C4-2B (cell line): ENCODE results near the gene C9orf43.

Source experiments
- H3K27ac ChIP-seq: fragments of 450-650 bp; 2 replicates; pipeline ENCODE4 v1.5.1; 2017
- ZFX ChIP-seq: fragments of 450-650 bp; IDR thresholded peaks from 2 replicates; pipeline ENCODE4 v1.6.1; 2017
- TF ChIP-seq, protein P1 (sequence below): fragments of 450-650 bp; conservative IDR thresholded peaks from 2 replicates; pipeline ENCODE4 v1.5.1; 2017; ENCODE audit warnings: mild to moderate bottlenecking

C9orf43 gene

DNA sequence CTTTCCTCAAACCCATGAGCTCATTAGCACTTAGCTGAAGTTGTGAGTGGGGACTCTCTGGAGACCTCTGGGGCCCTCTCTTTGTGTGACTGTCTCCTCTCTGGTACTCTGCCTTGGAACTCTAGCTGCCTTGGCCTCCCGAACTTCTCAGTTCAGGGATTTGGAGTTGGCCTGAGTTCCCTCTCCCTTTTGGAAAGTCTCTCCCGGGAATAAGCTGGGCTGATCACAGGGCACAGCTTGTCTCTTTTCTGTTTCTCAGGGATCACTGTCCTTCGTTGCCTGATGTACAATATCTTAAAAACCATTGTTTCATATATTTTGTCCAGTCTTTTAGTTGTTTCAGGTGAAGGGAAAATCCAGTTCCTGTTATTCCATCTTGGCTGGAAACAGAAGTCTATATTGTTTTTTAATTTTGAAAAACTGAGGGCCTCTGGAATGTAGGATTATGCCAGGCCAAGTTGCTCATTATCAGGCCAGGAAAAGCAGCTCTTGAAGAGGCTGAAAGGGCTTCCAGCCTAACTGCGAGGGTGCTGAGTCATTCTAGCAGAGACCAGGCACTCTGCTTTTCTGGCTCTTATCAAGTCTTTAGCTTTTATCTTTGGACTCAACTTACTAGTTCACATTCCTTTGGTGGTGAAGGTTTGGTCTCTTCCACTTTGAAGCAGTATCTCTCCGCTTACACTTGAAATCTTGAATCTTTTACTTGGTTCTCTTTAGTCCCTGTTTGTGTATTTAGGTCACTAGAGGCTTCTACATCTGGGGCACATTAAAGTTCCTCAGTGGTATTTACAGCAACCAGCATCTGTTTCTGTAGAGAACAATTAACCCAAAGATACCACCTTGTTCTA, 44.6 kb downstream of the C9orf43 start:
- TF ChIP-seq, protein P1, sequence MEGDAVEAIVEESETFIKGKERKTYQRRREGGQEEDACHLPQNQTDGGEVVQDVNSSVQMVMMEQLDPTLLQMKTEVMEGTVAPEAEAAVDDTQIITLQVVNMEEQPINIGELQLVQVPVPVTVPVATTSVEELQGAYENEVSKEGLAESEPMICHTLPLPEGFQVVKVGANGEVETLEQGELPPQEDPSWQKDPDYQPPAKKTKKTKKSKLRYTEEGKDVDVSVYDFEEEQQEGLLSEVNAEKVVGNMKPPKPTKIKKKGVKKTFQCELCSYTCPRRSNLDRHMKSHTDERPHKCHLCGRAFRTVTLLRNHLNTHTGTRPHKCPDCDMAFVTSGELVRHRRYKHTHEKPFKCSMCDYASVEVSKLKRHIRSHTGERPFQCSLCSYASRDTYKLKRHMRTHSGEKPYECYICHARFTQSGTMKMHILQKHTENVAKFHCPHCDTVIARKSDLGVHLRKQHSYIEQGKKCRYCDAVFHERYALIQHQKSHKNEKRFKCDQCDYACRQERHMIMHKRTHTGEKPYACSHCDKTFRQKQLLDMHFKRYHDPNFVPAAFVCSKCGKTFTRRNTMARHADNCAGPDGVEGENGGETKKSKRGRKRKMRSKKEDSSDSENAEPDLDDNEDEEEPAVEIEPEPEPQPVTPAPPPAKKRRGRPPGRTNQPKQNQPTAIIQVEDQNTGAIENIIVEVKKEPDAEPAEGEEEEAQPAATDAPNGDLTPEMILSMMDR: no peak
- no peak for TF ChIP-seq ZFX
- peak overlapping the region; percentile 25; the same call in 1 of the 2 replicates for H3K27ac ChIP-seq

GRCh38 chr9:113456235-113456634, 45.7 kb downstream of the C9orf43 start:
- TF ChIP-seq, protein P1: no peak
- TF ChIP-seq ZFX: no peak
- no peak overlapping the region for H3K27ac ChIP-seq

GRCh38 chr9:113461285-113461684, 50.7 kb downstream of the C9orf43 start:
- TF ChIP-seq ZFX: no peak
- TF ChIP-seq, protein P1: no peak
- H3K27ac ChIP-seq: no peak overlapping the region

GRCh38 chr9:113461943-113462342, 51.4 kb downstream of the C9orf43 start:
- no peak overlapping the region for H3K27ac ChIP-seq
- TF ChIP-seq, protein P1: no peak
- TF ChIP-seq ZFX: no peak

DNA sequence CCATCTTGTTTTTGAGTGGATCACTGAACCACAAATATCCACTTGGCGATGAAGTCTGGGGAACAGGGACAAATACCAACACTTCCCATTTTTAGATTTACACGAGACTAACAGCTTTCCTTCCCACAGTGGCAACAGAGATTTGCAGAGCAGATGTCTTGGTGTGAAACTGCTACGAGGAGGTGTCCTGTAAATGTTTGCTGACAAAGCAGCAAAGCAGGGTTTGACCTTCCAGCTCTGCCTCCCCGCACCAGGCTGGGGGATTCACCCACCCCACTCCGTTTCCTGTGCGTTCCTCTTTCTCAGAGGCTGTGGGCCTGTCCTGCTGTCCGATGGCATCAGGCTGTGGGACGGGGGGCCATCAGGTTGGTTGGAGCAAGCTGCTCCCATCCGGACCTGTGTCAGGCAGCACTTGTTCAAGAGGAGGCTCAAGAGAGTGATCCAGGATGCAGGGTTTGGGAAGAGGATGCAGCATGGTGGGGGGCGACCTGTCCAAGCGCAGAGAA, 52.3 kb downstream of the C9orf43 start:
- H3K27ac ChIP-seq: peak overlapping the region; percentile 98

DNA sequence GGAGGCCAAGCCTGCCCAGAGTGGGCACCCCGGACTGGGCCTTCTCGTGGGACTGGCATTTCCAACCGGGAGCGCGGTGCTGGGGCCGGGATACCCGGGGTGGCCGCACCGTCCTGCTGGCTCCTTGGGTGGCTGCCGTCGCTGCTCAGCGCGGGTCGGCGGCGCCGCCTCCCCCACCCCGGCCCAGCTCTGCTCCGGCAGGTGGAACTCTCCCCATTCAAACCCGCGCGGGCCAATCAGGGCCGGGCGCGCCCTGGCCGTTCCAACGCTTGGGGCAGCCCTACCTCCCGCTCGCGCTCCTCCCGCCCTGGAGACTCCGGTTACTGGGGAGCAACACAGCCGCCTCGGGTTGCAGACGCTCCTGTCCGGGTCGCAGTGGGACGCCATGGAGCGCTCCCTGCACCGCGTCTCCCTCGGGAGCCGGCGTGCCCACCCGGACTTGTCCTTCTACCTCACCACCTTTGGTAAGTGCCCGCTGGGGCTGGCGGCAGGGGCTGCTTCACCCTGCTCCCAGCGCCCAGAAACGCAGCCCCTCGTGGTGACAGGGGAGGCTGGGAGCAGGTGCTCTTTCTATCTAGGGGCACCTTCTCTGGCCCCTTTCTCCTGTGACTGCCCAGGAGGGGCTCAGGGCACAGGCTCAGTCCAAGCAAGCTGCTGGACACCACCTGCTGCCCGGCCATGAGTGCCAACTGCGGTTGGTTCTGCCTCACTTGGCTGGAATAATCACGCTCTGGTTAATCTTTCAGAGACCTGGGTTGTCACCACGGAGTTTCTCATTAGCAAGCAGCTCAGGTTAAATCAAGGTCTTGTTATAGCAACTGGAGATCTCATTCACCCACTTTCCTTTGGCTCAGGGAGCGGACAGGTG, 53.1 kb downstream of the C9orf43 start, which contains the start of gene RGS3:
Gene RGS3 (plus strand): TSS at position 310 of the 868 bp plus-strand sequence. CDS start 76 bp downstream, at position 386.
- H3K27ac ChIP-seq: peak within 1 kb of the TSS; percentile 98
- TF ChIP-seq, protein P1: peak; percentile 11; the same call in 1 of the 2 replicates
- peak; percentile 51; the same call in 1 of the 2 replicates for TF ChIP-seq ZFX

More for the DNA sequence above, 52.3 kb downstream of the C9orf43 start:
- TF ChIP-seq, protein P1: no peak
- TF ChIP-seq ZFX: no peak
